PC-9 (cell line): Measurements from ENCODE around the gene SHC3. TPM values are rescaled to one million over a fixed set of nuclear protein-coding genes. Genes with fewer than 3 reads are reported as not detected.

Source experiments
- BruUV-seq: library from RNA; stranded (reverse); fragments of 400-500 nt; replicated peaks from 2 replicates; lab custom pipeline; 2021; lab: Mats Ljungman, UMichigan
- CTCF ChIA-PET: fragments of 300-600 bp; sonication (Branson Sonifier 250); formaldehyde crosslinking; loops from one replicate; lab custom pipeline; 2022; ENCODE audit warnings: antibody characterized with exemption; lab: Charles Lee
- POLR2A ChIA-PET: fragments of 300-600 bp; sonication (Branson Sonifier 250); formaldehyde crosslinking; loops from one replicate; lab custom pipeline; 2022; ENCODE audit warnings: antibody characterized with exemption; ENCODE audit not compliant: unreplicated experiment; lab: Charles Lee
- DNase-seq, 2 experiments: peaks; one replicate each; pipeline versions ENCODE4 v3.0.0 to v3.0.0-alpha.2; 2015 to 2022; ENCODE audit warnings: mixed read lengths in 1 of 2
- H2AFZ ChIP-seq: fragments of 200-600 bp; sonication (generic); 2 replicates; pipeline ENCODE4 v1.8.1; 2017; ENCODE audit warnings: antibody characterized with exemption
- H3F3A ChIP-seq: fragments of 200-600 bp; sonication (generic); 2 replicates; pipeline ENCODE4 v1.8.1; 2017; ENCODE audit warnings: antibody characterized with exemption, mild to moderate bottlenecking, low read depth; ENCODE audit not compliant: insufficient read depth
- H3K27ac ChIP-seq: fragments of 200-600 bp; sonication (generic); 2 replicates; pipeline ENCODE4 v1.6.1; 2016; ENCODE audit warnings: mixed run types
- H3K27me3 ChIP-seq: fragments of 200-600 bp; sonication (generic); 2 replicates; pipeline ENCODE4 v1.6.1; 2016; ENCODE audit warnings: low read depth, mixed run types; ENCODE audit not compliant: insufficient read depth
- H3K36me3 ChIP-seq: fragments of 200-600 bp; sonication (generic); 2 replicates; pipeline ENCODE4 v1.6.1; 2016; ENCODE audit warnings: low read depth, mixed run types
- H3K4me1 ChIP-seq: fragments of 200-600 bp; sonication (generic); replicated peaks from 2 replicates; pipeline ENCODE4 v1.6.1; 2016; ENCODE audit warnings: mixed run types; ENCODE audit not compliant: insufficient read depth
- H3K4me2 ChIP-seq: fragments of 200-600 bp; sonication (generic); 2 replicates; pipeline ENCODE4 v1.6.1; 2017; ENCODE audit warnings: mixed run types
- H3K4me3 ChIP-seq: fragments of 200-600 bp; sonication (generic); 2 replicates; pipeline ENCODE4 v1.6.1; 2016; ENCODE audit warnings: mixed run types
- H3K79me2 ChIP-seq: fragments of 200-600 bp; sonication (generic); 2 replicates; pipeline ENCODE4 v1.6.1; 2017; ENCODE audit warnings: low read depth, mixed run types
- H3K9me2 ChIP-seq: fragments of 200-600 bp; sonication (generic); 2 replicates; pipeline ENCODE4 v1.8.1; 2017; ENCODE audit warnings: mild to moderate bottlenecking; ENCODE audit not compliant: insufficient read depth
- H3K9me3 ChIP-seq: fragments of 200-600 bp; sonication (generic); 2 replicates; pipeline ENCODE4 v1.8.1; 2016; ENCODE audit warnings: low read depth; ENCODE audit not compliant: insufficient read depth
- H4K20me1 ChIP-seq: fragments of 200-600 bp; sonication (generic); 2 replicates; pipeline ENCODE4 v1.8.1; 2017; ENCODE audit not compliant: insufficient read depth
- EZH2 ChIP-seq: fragments of 200-600 bp; sonication (generic); IDR thresholded peaks from 2 replicates; pipeline ENCODE4 v1.8.0; 2017; ENCODE audit warnings: antibody characterized with exemption, low read depth
- intact Hi-C: fragments of 100-400 bp; cut with micrococcal nuclease; formaldehyde crosslinking; loops from one replicate; pipeline ENCODE4 v1.10.0; 2022; ENCODE audit not compliant: unreplicated experiment
- total RNA-seq: library from RNA; stranded (reverse); gene quantifications from 2 replicates; pipeline ENCODE4 v1.2.3, GENCODE V29; 2021
- TF ChIP-seq, protein P1 (sequence below): fragments of 200-600 bp; sonication (generic); conservative IDR thresholded peaks from 2 replicates; pipeline ENCODE4 v1.6.1; 2017; ENCODE audit warnings: mixed run types, antibody characterized with exemption, mild to moderate bottlenecking, moderate library complexity

The SHC3 gene
- total RNA-seq, 1 experiment from 2014 or later: 15.9 TPM

DNA sequence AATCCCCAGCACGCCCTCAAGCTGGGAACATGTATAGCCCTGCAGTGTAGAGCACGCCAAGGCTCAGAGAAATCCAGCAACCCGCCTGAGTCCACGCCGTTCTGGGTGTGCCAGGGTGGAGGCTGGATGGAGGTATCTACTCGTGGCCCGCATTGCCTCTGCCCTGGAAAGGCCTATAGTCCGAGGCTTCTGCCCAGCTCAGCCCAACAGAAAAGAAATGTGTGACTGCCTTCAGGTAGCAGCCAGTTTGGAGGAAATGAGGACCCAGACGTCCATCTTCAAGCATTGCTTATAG, 169.1 kb downstream of the SHC3 start:
- Histone ChIP-seq H3K27ac (no peak overlapping the region), H3K36me3 (no peaks in the 10 kb centered on the region), H2AFZ (no peak overlapping the region), H3K4me2 (no peak overlapping the region), H3K9me3 (no peaks in the 10 kb centered on the region), H3K4me1 (no peaks in the 10 kb centered on the region), H3K79me2 (no peaks in the 10 kb centered on the region), H3F3A (no peaks in the 10 kb centered on the region), H3K9me2 (no peaks in the 10 kb centered on the region), H4K20me1 (no peaks in the 10 kb centered on the region), H3K27me3 (no peaks in the 10 kb centered on the region), H3K4me3 (no peak overlapping the region)
- CTCF ChIA-PET: no interaction called here
- POLR2A ChIA-PET: no interaction called here
- no peak for DNase-seq
- intact Hi-C loops: no loop called here
- TF ChIP-seq EZH2: no peak
- TF ChIP-seq, protein P1, sequence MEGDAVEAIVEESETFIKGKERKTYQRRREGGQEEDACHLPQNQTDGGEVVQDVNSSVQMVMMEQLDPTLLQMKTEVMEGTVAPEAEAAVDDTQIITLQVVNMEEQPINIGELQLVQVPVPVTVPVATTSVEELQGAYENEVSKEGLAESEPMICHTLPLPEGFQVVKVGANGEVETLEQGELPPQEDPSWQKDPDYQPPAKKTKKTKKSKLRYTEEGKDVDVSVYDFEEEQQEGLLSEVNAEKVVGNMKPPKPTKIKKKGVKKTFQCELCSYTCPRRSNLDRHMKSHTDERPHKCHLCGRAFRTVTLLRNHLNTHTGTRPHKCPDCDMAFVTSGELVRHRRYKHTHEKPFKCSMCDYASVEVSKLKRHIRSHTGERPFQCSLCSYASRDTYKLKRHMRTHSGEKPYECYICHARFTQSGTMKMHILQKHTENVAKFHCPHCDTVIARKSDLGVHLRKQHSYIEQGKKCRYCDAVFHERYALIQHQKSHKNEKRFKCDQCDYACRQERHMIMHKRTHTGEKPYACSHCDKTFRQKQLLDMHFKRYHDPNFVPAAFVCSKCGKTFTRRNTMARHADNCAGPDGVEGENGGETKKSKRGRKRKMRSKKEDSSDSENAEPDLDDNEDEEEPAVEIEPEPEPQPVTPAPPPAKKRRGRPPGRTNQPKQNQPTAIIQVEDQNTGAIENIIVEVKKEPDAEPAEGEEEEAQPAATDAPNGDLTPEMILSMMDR: no peak
- BruUV-seq: no TSS peak

DNA sequence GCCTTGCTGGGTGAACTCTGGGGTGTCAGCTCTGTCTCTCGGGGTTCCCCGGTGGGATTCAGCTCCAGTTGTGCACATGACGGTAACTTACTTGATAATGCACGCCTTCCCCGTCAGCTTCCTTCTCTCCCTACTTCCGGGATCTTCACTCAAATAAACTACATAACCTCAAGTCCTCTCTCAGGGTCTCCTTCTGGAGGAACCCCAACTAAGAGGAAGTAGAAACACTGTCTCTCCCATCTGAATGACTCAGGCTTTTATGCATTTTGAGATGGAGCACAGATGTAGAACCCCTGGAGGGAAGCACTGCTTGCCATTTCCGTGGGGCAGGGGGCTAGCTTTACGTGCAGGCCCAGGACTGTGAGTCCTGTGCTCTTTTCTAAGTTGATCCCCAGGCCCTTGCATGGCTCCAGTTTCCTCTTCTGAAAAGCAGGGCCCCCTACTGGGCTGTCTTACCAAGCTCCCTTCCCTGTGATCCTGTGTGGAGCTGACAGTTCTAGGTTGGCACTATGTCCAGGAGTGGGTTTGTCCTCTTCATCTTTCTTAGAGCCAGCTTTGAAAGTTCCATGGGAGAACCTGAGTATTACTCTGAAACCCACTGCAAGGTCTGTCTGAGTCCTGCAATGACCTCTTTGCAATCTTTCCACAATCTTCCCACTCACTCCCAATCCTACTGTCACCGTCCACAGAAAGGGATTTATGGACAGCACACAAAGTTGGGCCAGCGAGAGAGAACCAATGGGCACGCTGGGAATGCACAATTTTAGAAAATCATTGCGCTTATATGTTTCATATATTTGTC, 169.7 kb downstream of the SHC3 start:
- Histone ChIP-seq H3K4me1 (no peaks in the 10 kb centered on the region), H3K27me3 (no peaks in the 10 kb centered on the region), H3K27ac (no peak overlapping the region), H3K36me3 (no peaks in the 10 kb centered on the region), H3K79me2 (no peaks in the 10 kb centered on the region), H3F3A (no peaks in the 10 kb centered on the region), H3K9me3 (no peaks in the 10 kb centered on the region), H3K9me2 (no peaks in the 10 kb centered on the region), H2AFZ (no peak overlapping the region), H3K4me2 (no peak overlapping the region), H3K4me3 (no peak overlapping the region), H4K20me1 (no peaks in the 10 kb centered on the region)
- no TSS peak for BruUV-seq
- intact Hi-C loops: no loop called here
- ChIA-PET CTCF (no interaction called here), POLR2A (no interaction called here)
- TF ChIP-seq EZH2: no peak
- TF ChIP-seq, protein P1: no peak
- no peak for DNase-seq

GRCh38 chr9:89008055-89008743, 170.4 kb downstream of the SHC3 start:
- no peaks in the 10 kb centered on the region for H3F3A ChIP-seq
- H3K4me3 ChIP-seq: no peak overlapping the region
- H3K36me3 ChIP-seq: no peaks in the 10 kb centered on the region; the same call in 1 of the 2 replicates
- no peaks in the 10 kb centered on the region for H3K4me1 ChIP-seq
- no peak for DNase-seq
- TF ChIP-seq, protein P1: no peak
- TF ChIP-seq EZH2: no peak
- no peak overlapping the region for H3K27ac ChIP-seq
- H3K9me3 ChIP-seq: no peaks in the 10 kb centered on the region
- H3K9me2 ChIP-seq: no peaks in the 10 kb centered on the region
- H2AFZ ChIP-seq: no peak overlapping the region
- H3K27me3 ChIP-seq: no peaks in the 10 kb centered on the region
- ChIA-PET POLR2A (no interaction called here), CTCF (no interaction called here)
- no peaks in the 10 kb centered on the region for H3K79me2 ChIP-seq
- BruUV-seq: no TSS peak
- intact Hi-C loops: no loop called here
- H4K20me1 ChIP-seq: no peaks in the 10 kb centered on the region
- H3K4me2 ChIP-seq: no peak overlapping the region
